Stimulated activated naive CD4-positive, alpha-beta T cell treated with Interleukin-2 at 50 U/mL for 16 hours (primary cell): ENCODE measurements around the gene GJA1.
"Not testable (repeated sequence)": the region's sequence is repeated elsewhere in the genome, so short reads cannot be mapped to it uniquely, and the experiment has no call there.

Experiments used
- DNase-seq: peaks from one replicate; lab custom pipeline; 2025; lab: John Stamatoyannopoulos, UW

The GJA1 gene

GRCh38 chr6:121436960-121437850 lies 1.8 kb downstream of the GJA1 start:
- DNase-seq = no peak

- no peak for DNase-seq
These were observed 2.6 kb downstream of the GJA1 start for GRCh38 chr6:121437851-121438651.

- DNase-seq = no peak
These were observed 3.4 kb downstream of the GJA1 start for GRCh38 chr6:121438869-121439268.

- no peak for DNase-seq
These were observed 4.0 kb downstream of the GJA1 start for GRCh38 chr6:121439475-121439874.

GRCh38 chr6:121439926-121440325 lies 4.5 kb downstream of the GJA1 start:
- no peak for DNase-seq

GRCh38 chr6:121441477-121441876 lies 6.0 kb downstream of the GJA1 start:
- no peak for DNase-seq

- DNase-seq = no peak
These were observed 7.1 kb downstream of the GJA1 start for GRCh38 chr6:121442576-121442975.

- DNase-seq = no peak
These were observed 8.6 kb downstream of the GJA1 start for GRCh38 chr6:121443971-121444541.

GRCh38 chr6:121446705-121447104 lies 11.3 kb downstream of the GJA1 start:
- DNase-seq = not testable (repeated sequence)

- not testable (repeated sequence) for DNase-seq
These were observed 12.3 kb downstream of the GJA1 start for GRCh38 chr6:121447746-121448145.

GRCh38 chr6:121448528-121448927 lies 13.1 kb downstream of the GJA1 start:
- not testable (repeated sequence) for DNase-seq

GRCh38 chr6:121449331-121449730 lies 13.9 kb downstream of the GJA1 start:
- DNase-seq = no peak

- DNase-seq = no peak
These were observed 14.8 kb downstream of the GJA1 start for GRCh38 chr6:121450242-121450641.

GRCh38 chr6:121451250-121451649 lies 15.8 kb downstream of the GJA1 start:
- no peak for DNase-seq

GRCh38 chr6:121453191-121453590 lies 17.7 kb downstream of the GJA1 start:
- no peak for DNase-seq

- DNase-seq = no peak
These were observed 24.7 kb downstream of the GJA1 start for GRCh38 chr6:121460170-121460569.

GRCh38 chr6:121463087-121463486 lies 27.6 kb downstream of the GJA1 start:
- DNase-seq = no peak

GRCh38 chr6:121465101-121465500 lies 29.7 kb downstream of the GJA1 start:
- DNase-seq = no peak

- DNase-seq = no peak
These were observed 44.1 kb downstream of the GJA1 start for GRCh38 chr6:121479486-121480098.

- no peak for DNase-seq
These were observed 44.8 kb downstream of the GJA1 start for GRCh38 chr6:121480099-121480713.

GRCh38 chr6:121482004-121482693 lies 46.7 kb downstream of the GJA1 start:
- DNase-seq = no peak
